GM21423 (cell line): ENCODE results near the gene UBE2R2.
"Not testable (repeated sequence)": the region's sequence is repeated elsewhere in the genome, so short reads cannot be mapped to it uniquely, and the experiment has no call there.

Source experiments
- ATAC-seq: cut with Tn5 transposase; IDR thresholded peaks from one replicate; pipeline ENCODE4 v1.9.1; 2021; ENCODE audit warnings: mild to moderate bottlenecking, moderate library complexity; ENCODE audit not compliant: unreplicated experiment

The UBE2R2 gene

DNA sequence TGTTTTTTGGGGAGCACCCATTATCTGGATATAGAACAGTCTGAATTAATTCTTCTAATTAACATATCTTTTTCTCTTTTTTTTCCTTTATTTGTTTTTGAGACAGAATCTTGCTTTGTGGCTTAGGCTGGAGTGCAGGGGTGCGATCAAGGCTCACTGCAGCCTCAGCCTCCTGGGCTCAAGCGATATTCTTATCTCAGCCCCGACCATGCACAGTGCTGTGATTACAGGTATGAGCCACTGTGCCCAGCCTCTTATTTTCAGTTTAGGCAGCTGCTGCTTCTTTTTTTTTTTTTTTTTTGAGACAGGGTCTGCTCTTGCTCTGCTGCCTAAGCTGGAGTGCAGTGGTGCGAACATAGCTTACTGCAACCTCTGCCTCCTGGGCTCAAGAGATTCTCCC lies 20.2 kb downstream of the UBE2R2 start:
- no peak for ATAC-seq

DNA sequence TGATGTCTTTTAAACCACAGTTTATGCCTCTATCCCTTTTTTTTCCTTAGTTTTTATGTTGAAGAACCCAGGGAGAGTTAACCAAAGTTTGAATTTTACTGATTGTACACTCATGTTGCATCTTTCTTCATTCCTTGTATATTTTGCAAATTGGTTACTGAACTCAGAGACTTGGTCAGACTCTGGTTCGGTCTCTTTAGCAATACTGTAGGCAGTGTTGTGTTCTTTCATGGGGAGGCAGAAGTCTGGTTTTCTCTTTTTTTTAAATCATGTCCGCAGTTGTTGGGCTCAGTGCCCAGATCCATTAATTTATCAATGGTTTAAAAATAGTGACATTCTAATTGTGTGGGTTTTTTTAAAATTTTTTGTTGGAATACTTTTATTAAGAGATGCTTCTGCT lies 23.4 kb downstream of the UBE2R2 start:
- no peak for ATAC-seq

DNA sequence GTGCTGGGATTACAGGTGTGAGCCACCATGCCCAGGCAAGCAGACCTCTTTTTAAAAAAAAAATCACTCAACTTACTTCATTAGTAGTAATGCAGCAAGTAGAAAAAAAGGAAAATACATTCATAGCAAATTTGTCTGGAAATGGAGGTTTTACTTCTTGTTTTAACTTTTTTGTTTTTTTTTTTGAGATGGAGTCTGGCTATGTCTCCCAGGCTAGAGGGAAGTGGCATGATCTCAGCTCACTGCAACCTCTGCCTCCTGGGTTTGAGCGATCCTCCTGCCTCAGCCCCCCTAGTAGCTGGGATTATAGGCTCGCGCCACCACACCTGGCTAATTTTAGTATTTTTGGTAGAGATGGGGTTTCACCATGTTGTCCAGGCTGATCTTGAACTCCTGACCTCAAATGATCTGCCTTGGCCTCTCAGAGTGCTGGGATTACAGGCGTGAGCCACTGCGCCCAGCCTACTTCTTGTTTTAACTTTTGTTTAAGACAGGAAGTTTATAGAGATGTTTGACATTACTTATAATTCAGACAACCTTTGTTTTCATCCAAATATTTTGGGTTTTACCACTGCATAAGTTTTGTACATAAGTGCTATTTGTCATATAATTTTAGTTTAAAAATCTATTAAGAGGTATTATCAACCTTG lies 26.5 kb downstream of the UBE2R2 start:
- ATAC-seq: no peak

DNA sequence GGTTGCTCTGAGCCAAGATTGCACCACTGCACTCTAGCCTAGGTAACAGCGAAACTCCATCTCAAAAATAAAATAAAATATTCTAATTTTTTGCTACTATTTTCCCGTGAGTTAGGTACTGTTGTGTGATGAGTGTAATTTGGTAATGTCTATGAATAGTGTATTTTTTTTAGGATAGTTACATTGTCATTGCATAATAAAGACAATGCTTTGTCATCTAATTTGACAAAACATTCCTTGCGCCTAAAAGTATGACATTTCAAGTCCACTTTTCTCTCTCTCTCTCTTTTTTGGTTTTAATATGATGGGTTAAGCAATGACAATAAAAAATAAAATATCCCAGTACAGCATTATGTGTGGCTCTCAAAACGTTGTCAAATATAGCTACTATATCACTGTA lies 29.3 kb downstream of the UBE2R2 start:
- no peak for ATAC-seq

DNA sequence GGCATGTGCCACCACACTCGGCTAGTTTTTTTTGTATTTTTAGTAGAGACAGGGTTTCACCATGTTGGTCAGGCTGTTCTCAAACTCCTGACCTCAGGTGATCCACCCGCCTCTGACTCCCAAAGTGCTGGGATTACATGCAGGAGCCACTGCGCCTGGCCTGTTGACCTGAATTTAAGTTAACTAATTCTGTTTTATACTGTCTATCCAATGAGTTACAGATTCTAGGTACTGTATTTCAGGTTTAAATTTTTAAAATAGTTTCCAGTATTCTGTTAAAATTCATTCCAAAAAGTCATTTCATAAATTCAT lies 30.9 kb downstream of the UBE2R2 start:
- ATAC-seq: not testable (repeated sequence)

DNA sequence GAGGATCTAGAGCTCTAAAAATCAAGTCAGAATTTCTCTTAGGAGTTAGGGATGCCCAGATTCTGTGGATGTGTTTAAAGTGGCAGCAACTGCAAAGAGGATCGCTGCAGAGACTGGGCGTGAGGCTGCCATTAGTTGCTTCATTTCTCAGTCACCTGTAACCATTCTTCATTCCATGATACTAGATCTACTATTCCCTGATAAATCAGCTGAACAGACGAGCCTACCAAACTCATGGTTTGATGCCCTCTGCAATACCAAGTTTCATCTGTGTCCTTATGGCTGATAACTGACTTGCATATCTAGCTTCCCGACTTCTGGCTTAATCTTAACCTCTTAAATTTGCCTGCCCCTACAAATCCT lies 33.3 kb downstream of the UBE2R2 start:
- no peak for ATAC-seq

DNA sequence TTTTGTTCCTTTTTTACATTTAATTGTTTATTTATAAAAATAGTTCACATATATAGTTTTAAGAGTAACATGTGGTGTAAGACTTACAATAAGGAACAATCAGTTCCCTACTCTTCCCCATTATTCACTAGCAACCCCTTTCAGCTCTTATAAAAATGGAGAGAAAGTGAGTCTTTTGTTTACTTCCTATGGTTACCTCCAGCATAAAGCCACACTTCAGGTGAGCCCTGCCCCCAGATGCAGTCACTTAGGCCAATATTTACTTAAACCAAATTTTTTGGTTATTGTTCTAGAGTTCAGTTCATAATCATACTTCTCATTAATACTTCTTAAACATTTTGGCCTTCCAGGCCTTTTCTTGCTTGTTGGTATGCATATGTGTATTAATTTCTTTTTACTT lies 33.7 kb downstream of the UBE2R2 start:
- ATAC-seq: no peak

DNA sequence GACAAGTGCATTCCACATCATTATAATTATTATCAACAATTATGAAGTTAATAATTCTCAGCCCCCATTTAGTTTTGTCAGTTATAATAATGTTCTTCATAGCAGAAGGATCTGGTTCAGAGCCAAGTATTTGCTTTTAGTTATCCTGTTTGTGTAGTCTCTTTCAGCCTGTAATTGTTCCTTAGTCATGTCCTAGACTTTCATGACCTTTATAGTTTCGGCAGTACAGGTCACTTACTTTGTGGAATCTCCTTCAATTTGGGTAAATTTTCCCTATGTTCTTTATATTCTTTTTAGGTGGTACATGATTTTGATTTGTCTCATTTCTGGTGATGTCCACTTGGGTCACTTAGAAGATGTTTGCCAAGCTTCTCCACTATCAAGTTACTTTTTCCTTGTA lies 34.3 kb downstream of the UBE2R2 start:
- ATAC-seq: no peak

DNA sequence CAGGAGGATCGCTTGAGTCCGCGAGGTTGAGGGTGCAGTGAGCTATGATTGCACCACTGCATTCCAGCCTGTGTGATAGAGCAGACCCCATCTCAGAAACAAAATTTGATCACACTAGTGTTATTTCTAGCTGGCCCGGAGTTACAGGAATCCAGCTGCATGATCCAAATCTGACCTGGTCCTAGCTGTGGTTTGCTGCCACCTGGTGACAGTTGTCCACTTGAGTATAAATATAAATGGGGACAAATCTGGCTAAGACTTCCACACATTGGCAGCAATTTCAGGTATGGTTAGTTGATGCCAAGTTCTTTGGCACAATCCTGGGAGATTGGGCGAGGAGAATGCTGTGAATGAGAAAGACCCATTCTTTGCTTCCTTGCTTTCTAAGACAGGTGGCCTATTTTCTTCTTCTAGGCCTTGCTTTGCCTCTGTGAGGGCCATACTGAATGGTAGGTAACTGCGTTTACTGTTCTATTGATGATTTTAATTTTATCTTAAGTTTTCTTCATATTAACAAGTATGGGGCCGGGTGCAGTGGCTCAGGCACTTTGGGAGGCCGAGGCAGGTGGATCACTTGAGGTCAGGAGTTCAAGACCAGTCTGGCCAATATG lies 35.4 kb downstream of the UBE2R2 start:
- peak; percentile 48 for ATAC-seq

DNA sequence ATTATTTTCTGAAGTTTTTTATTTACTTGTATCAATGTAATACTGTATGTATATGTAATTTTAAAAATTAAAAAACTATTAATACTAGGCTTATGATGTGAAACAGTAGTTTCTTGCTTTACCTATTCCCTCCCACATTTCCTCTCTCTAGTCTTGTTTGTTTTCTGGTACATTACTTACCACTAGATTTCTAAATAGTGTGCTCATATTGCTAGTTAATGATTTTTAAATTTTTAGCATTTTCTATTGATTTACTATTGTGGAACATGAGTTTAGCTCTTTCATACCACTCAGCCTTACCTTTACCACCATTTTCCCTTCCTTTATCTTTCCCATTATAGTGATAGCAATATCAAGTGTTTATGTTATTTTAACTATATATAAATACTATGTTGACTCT lies 39.3 kb downstream of the UBE2R2 start:
- ATAC-seq: no peak

DNA sequence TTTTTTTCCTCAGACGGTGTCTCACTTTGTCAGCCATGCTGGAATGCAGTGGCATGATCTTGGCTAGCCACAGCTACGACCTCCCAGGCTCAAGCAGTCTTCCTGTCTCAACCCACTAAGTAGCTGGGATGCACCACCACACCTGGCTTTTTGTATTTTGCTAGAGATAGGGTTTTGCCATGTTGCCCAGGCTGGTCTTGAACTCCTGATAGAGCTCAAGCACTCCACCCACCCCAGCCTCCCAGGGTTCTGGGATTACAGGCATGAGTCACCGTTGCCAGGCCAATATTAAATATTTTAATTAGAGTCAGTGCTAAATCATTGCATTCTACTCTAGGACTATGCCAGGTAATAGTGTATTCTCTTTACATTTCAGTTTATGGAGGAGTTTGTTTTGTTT lies 41.5 kb downstream of the UBE2R2 start:
- ATAC-seq: no peak

DNA sequence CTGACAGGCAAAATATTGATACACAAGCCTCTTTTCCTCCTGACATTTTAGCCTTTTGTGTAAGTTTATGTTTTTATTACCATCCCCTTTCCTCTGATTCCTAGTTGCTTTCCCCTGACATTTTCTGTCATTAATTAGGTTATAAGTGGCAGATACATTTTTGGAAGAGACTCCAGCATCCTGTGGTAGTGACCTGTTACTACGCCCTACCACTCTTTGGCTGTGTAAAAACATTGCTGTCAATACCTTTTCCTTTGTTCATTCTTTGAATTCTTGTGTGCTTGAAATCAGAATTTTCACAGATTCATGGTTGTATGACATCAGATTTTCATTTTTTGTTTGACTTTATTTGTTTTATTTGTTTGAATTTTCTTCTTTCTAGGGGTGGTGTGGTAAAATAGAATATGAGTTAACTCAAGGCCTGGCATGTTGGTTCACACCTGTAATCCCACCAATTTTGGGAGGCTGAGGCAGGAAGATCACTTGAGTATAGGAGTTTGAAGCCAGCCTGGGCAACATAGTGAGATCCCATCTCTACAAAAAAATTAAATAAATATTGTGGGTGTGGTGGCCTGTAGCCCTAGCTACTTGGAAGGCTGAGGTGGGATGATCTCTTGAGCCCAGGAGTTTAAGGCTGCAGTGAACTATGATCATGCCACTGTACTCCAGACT lies 43.4 kb downstream of the UBE2R2 start:
- ATAC-seq: no peak

DNA sequence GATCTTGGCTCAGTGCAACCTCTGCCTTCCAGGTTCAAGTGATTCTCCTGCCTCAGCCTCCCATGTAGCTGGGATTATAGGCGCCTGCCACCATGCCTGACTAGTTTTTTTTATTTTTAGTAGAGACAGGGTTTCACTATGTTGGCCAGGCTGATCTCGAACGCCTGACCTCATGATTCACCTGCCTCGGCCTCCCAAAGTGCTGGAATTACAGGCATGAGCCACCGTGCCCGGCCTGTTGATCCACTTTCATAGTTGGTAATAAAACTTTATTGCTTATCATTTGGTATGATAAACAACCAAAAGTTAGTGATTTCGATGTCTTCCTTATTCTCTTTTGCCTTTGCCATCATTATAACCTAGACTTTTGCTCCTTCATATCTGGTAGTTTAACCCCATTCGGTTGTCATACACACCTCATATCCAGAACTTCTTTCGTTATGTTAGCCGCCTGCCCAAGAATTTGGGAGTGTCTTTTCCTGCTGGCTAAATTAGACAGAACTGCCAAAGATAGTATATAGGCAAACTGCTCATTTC lies 45.0 kb downstream of the UBE2R2 start:
- ATAC-seq: no peak

DNA sequence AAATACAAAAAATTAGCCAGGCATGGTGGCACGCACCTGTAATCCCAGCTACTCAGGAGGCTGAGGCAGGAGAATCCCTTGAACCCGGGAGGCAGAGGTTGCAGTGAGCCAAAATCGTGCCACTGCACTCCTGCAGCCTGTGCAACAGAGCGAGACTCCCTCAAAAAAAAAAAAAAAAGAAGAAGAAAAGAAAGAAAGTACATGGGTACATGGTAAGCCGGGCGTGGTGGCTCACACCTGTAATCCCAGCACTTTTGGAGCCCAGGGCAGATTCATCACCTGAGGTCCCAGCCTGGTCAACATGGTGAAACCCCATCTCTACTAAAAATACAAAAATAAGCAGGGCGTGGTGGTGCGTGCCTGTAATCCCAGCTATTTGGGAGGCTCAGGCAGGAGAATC lies 46.1 kb downstream of the UBE2R2 start:
- not testable (repeated sequence) for ATAC-seq

DNA sequence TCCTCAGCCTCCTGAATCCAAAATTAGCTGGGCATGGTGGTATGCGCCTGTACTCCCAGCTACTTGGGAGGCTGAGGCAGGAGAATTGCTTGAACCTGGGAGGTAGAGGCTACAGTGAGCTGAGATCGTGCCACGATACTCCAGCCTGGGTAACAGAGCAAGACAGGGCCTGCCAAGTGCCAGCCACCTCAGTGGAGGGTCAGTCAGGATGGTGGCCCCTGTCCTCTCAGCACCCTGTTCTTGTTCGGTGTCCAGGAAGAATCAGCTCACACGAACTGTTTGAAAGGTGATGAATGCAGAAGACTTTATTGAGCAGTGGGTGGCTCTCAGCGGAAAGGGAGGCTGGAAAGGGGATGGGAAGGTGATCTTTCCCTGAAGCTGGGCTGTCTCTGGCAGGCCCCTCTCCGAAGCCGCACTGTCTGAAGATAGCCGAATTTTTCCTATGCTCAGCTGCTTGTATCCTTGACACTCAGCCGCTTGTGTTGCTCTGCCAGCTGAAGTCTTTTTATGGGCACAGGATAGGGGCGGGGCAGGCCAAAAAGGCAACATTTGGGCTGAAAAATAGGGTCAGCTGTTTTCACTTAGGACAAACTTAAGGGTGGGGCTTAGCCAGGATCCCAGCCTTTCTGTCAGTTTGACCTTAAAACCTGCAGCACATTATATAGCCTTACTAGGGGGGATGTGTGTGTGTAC lies 50.9 kb downstream of the UBE2R2 start:
- ATAC-seq: no peak

DNA sequence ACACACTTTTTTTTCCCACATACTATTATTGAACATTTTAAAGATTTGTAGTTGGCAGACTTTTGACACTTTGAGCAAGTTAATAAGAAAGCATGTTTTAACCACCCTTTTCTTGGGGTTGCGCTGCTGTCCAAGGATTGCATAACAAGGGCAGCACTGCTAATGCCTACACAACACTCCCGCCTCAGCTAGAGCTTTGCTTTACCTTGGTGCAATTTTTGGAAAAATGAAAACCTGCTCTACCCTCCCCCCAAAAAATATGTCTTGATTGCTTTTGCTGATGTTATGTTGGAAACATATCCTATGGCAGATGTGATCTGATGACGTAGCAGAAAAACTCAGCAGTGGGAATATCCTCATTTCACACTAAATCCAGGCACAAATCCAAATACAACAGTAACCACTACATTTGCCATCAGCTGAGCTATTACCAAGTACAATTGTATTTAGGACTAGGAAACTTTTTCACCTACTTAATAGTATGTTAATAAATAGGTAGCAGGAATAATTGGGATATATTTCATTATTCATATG lies 51.5 kb downstream of the UBE2R2 start:
- no peak for ATAC-seq

DNA sequence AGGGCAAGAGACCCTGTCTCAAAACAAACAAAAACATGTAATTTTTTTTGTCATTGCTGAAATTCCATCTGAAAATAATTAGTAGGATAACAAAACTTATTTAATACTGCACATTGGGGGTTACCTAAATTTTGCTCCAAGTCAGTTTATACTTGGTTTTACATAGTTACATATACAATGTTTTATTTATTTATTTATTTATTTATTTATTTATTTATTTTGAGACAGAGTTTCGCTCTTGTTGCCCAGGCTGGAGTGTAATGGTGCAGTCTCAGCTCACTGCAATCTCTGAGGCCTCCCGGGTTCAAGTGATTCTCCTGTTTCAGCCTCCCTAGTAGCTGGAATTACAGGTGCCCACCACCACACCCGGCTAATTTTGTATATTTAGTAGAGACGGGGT lies 52.3 kb downstream of the UBE2R2 start:
- not testable (repeated sequence) for ATAC-seq

DNA sequence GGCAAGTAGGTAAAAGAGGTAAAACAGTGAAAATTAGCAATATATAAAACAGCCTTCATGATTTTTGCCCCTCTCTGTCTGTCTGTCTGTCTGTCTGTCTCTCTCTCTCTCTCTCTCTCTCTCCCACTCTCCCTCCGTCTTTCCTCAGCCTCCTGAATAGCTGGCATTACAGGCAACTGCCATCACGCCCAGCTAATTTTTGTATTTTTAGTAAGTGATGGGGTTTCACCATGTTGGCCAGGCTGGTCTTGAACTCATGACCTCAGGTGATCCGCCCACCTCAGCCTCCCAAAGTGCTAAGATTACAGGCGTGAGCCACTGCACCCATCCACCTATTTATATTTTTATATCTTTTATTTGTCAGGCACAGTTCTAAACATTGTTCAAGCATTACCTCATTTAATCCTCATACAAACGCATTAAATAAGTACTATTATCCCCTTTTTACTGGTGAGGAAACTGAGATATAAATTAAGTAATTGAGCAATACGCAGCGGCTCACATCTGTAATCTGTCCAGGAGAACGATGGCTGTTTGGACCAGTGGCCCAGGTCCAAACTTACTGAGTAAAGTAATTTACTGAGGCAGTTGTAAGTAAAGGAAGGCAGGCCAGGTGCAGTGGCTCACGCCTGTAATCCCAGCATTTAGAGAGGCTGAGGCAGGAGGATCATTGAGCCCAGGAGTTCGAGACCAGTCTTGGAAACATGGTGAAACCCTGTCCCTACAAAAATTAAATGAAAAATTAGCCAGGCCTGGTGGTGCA lies 60.9 kb downstream of the UBE2R2 start:
- no peak for ATAC-seq

DNA sequence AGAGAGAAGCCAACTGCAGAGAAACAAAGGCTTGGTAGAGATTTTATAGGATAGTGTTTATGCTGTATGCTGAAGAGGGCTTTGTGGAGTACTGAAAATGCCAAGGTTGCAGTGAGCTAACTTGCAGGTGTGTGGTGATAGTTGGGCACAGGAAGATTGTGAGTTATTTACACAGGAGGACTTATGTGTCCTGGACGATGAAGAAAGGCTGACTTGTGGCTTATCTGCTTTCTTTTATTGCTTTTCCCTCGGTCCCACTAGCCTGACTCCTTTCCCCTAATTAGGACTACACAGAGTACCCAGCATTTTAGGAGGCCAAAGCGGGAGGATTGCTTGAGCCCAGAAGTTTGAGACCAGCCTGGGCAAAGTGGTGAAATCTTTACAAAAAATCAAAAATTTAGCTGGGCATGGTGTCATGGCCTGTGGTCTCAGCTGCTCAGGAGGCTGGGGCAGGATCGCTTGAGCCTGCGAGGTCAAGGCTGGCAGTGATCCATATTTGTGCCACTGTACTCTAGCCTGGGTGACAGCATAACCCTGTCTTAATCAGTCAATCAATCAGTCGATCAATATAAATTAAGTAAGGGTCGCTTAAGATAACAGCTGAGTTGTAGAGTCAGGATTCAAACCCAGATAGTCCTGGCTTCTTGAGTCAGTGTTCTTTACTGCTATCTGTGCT lies 61.9 kb downstream of the UBE2R2 start:
- no peak for ATAC-seq
